Measurements from ENCODE around the gene RRAS2. TPM values are rescaled to one million over a fixed set of nuclear protein-coding genes. Genes with fewer than 3 reads are reported as not detected.
A peak's percentile ranks its signal among the peaks of the same experiment; 100 is the strongest.
"Not testable (repeated sequence)": the region's sequence is repeated elsewhere in the genome, so short reads cannot be mapped to it uniquely, and the experiment has no call there.

Gene RRAS2
- total RNA-seq, 1 donor from 2014 or later: 52.0 TPM

GRCh38 chr11:14372011-14372410 is 13.0 kb upstream of the RRAS2 start:
- no peak for DNase-seq (ENCODE audit: low spot score)

GRCh38 chr11:14371249-14371648 is 12.3 kb upstream of the RRAS2 start:
- no peak for DNase-seq (ENCODE audit: low spot score)

- no peak for DNase-seq (ENCODE audit: low spot score)
Observed at GRCh38 chr11:14370496-14370895, 11.5 kb upstream of the RRAS2 start.

GRCh38 chr11:14369598-14369997 is 10.6 kb upstream of the RRAS2 start:
- DNase-seq (ENCODE audit: low spot score): no peak

GRCh38 chr11:14366936-14367335 is 8.0 kb upstream of the RRAS2 start:
- DNase-seq (ENCODE audit: low spot score): no peak

GRCh38 chr11:14364322-14364721 is 5.3 kb upstream of the RRAS2 start:
- DNase-seq (ENCODE audit: low spot score): peak; percentile 68

GRCh38 chr11:14362611-14363010 is 3.6 kb upstream of the RRAS2 start:
- DNase-seq (ENCODE audit: low spot score): no peak

- DNase-seq (ENCODE audit: low spot score): no peak
Observed at GRCh38 chr11:14361951-14362350, 3.0 kb upstream of the RRAS2 start.

- DNase-seq (ENCODE audit: low spot score): no peak
Observed at GRCh38 chr11:14360976-14361375, 2.0 kb upstream of the RRAS2 start.

GRCh38 chr11:14359501-14360031 is 583 bp upstream of the RRAS2 start:
- no peak for DNase-seq (ENCODE audit: low spot score)

GRCh38 chr11:14357881-14358728 is 878 bp downstream of the RRAS2 start:
- DNase-seq (ENCODE audit: low spot score): peak; percentile 70

GRCh38 chr11:14356342-14356741 is 2.6 kb downstream of the RRAS2 start:
- no peak for DNase-seq (ENCODE audit: low spot score)

- not testable (repeated sequence) for DNase-seq (ENCODE audit: low spot score)
Observed at GRCh38 chr11:14354604-14355003, 4.4 kb downstream of the RRAS2 start.

- DNase-seq (ENCODE audit: low spot score): no peak
Observed at GRCh38 chr11:14350716-14351238, 8.2 kb downstream of the RRAS2 start.

GRCh38 chr11:14350215-14350614 is 8.8 kb downstream of the RRAS2 start:
- no peak for DNase-seq (ENCODE audit: low spot score)

- DNase-seq (ENCODE audit: low spot score): no peak
Observed at GRCh38 chr11:14347991-14348390, 11.0 kb downstream of the RRAS2 start.

- no peak for DNase-seq (ENCODE audit: low spot score)
Observed at GRCh38 chr11:14347494-14347893, 11.5 kb downstream of the RRAS2 start.

GRCh38 chr11:14346303-14346955 is 12.6 kb downstream of the RRAS2 start:
- DNase-seq (ENCODE audit: low spot score): no peak

- DNase-seq (ENCODE audit: low spot score): no peak
Observed at GRCh38 chr11:14345668-14346067, 13.3 kb downstream of the RRAS2 start.

- DNase-seq (ENCODE audit: low spot score): not testable (repeated sequence)
Observed at GRCh38 chr11:14345016-14345415, 14.0 kb downstream of the RRAS2 start.

GRCh38 chr11:14342906-14343305 is 16.1 kb downstream of the RRAS2 start:
- no peak for DNase-seq (ENCODE audit: low spot score)

- no peak for DNase-seq (ENCODE audit: low spot score)
Observed at GRCh38 chr11:14341968-14342367, 17.0 kb downstream of the RRAS2 start.

GRCh38 chr11:14340721-14341120 is 18.3 kb downstream of the RRAS2 start:
- no peak for DNase-seq (ENCODE audit: low spot score)

Measured in umbilical cord (tissue), 2 donors.